IPS-15b (cell line): ENCODE data around the gene DCHS2.

ENCODE experiments used
- H3K27me3 ChIP-seq: one replicate; pipeline ENCODE4 v1.6.1; 2013; ENCODE audit warnings: low read length; ENCODE audit not compliant: control insufficient read depth, insufficient read depth
- H3K36me3 ChIP-seq: one replicate; pipeline ENCODE4 v1.6.1; 2013; ENCODE audit warnings: low read length; ENCODE audit not compliant: control insufficient read depth, insufficient read depth
- H3K4me1 ChIP-seq: one replicate; pipeline ENCODE4 v1.6.1; 2013; ENCODE audit warnings: mild to moderate bottlenecking, low read length; ENCODE audit not compliant: control insufficient read depth, insufficient read depth
- H3K4me3 ChIP-seq: one replicate; pipeline ENCODE4 v1.5.1; 2013; ENCODE audit warnings: low read depth, low read length
- H3K9ac ChIP-seq: one replicate; pipeline ENCODE4 v1.6.1; 2013; ENCODE audit warnings: low read depth, mild to moderate bottlenecking, low read length
- H3K9me3 ChIP-seq: one replicate; pipeline ENCODE4 v1.6.1; 2013; ENCODE audit warnings: mild to moderate bottlenecking, low read length; ENCODE audit not compliant: control insufficient read depth, insufficient read depth

Gene DCHS2

GRCh38 chr4:154464654-154465053 is 26.9 kb downstream of the DCHS2 start:
- Histone ChIP-seq H3K36me3 (no peaks in the 10 kb centered on the region), H3K27me3 (no peaks in the 10 kb centered on the region), H3K4me1 (peaks cover 2% of the 10 kb centered on the region), H3K9ac (no peak overlapping the region), H3K4me3 (no peak overlapping the region), H3K9me3 (no peaks in the 10 kb centered on the region)

GRCh38 chr4:154462081-154462810 is 29.4 kb downstream of the DCHS2 start:
- Histone ChIP-seq H3K27me3 (no peaks in the 10 kb centered on the region), H3K36me3 (no peaks in the 10 kb centered on the region), H3K9ac (no peak overlapping the region), H3K4me1 (peaks cover 2% of the 10 kb centered on the region), H3K9me3 (no peaks in the 10 kb centered on the region), H3K4me3 (no peak overlapping the region)

GRCh38 chr4:154457471-154457870 is 34.1 kb downstream of the DCHS2 start:
- Histone ChIP-seq H3K9me3 (no peaks in the 10 kb centered on the region), H3K9ac (no peak overlapping the region), H3K27me3 (no peaks in the 10 kb centered on the region), H3K4me3 (no peak overlapping the region), H3K36me3 (no peaks in the 10 kb centered on the region), H3K4me1 (no peaks in the 10 kb centered on the region)

GRCh38 chr4:154456889-154457288 is 34.7 kb downstream of the DCHS2 start:
- Histone ChIP-seq H3K36me3 (no peaks in the 10 kb centered on the region), H3K4me3 (no peak overlapping the region), H3K9me3 (no peaks in the 10 kb centered on the region), H3K4me1 (no peaks in the 10 kb centered on the region), H3K27me3 (no peaks in the 10 kb centered on the region), H3K9ac (no peak overlapping the region)

GRCh38 chr4:154456240-154456639 is 35.4 kb downstream of the DCHS2 start:
- Histone ChIP-seq H3K4me1 (no peaks in the 10 kb centered on the region), H3K27me3 (no peaks in the 10 kb centered on the region), H3K9ac (no peak overlapping the region)

GRCh38 chr4:154455111-154455510 is 36.5 kb downstream of the DCHS2 start:
- Histone ChIP-seq H3K27me3 (no peaks in the 10 kb centered on the region), H3K9me3 (no peaks in the 10 kb centered on the region), H3K4me3 (no peak overlapping the region), H3K36me3 (no peaks in the 10 kb centered on the region), H3K4me1 (no peaks in the 10 kb centered on the region), H3K9ac (no peak overlapping the region)

More at GRCh38 chr4:154456240-154456639, 35.4 kb downstream of the DCHS2 start:
- no peaks in the 10 kb centered on the region for H3K9me3 ChIP-seq
- no peak overlapping the region for H3K4me3 ChIP-seq
- H3K36me3 ChIP-seq: no peaks in the 10 kb centered on the region

GRCh38 chr4:154454710-154455109 is 36.9 kb downstream of the DCHS2 start:
- no peaks in the 10 kb centered on the region for H3K9me3 ChIP-seq

GRCh38 chr4:154452798-154453346 is 38.7 kb downstream of the DCHS2 start:
- Histone ChIP-seq H3K9me3 (no peaks in the 10 kb centered on the region), H3K27me3 (no peaks in the 10 kb centered on the region), H3K4me1 (no peaks in the 10 kb centered on the region), H3K36me3 (no peaks in the 10 kb centered on the region), H3K4me3 (no peak overlapping the region), H3K9ac (no peak overlapping the region)

More at GRCh38 chr4:154454710-154455109, 36.9 kb downstream of the DCHS2 start:
- Histone ChIP-seq H3K4me3 (no peak overlapping the region), H3K36me3 (no peaks in the 10 kb centered on the region), H3K9ac (no peak overlapping the region), H3K27me3 (no peaks in the 10 kb centered on the region), H3K4me1 (no peaks in the 10 kb centered on the region)

GRCh38 chr4:154450966-154451365 is 40.6 kb downstream of the DCHS2 start:
- Histone ChIP-seq H3K9ac (no peak overlapping the region), H3K27me3 (no peaks in the 10 kb centered on the region), H3K9me3 (no peaks in the 10 kb centered on the region), H3K36me3 (no peaks in the 10 kb centered on the region), H3K4me1 (no peaks in the 10 kb centered on the region), H3K4me3 (no peak overlapping the region)

- no peaks in the 10 kb centered on the region for H3K9me3 ChIP-seq
- no peak overlapping the region for H3K9ac ChIP-seq
- no peak overlapping the region for H3K4me3 ChIP-seq
- H3K27me3 ChIP-seq: no peaks in the 10 kb centered on the region
- no peaks in the 10 kb centered on the region for H3K4me1 ChIP-seq
- H3K36me3 ChIP-seq: no peaks in the 10 kb centered on the region
These were observed 46.6 kb downstream of the DCHS2 start for GRCh38 chr4:154444958-154445357.

- no peaks in the 10 kb centered on the region for H3K27me3 ChIP-seq
- H3K4me1 ChIP-seq: no peaks in the 10 kb centered on the region
- no peak overlapping the region for H3K9ac ChIP-seq
These were observed 49.6 kb downstream of the DCHS2 start for GRCh38 chr4:154441982-154442381.

GRCh38 chr4:154441124-154441523 is 50.5 kb downstream of the DCHS2 start:
- Histone ChIP-seq H3K27me3 (no peaks in the 10 kb centered on the region), H3K36me3 (no peaks in the 10 kb centered on the region), H3K4me3 (no peak overlapping the region), H3K4me1 (no peaks in the 10 kb centered on the region), H3K9ac (no peak overlapping the region), H3K9me3 (no peaks in the 10 kb centered on the region)

More at GRCh38 chr4:154441982-154442381, 49.6 kb downstream of the DCHS2 start:
- Histone ChIP-seq H3K9me3 (no peaks in the 10 kb centered on the region), H3K36me3 (no peaks in the 10 kb centered on the region), H3K4me3 (no peak overlapping the region)
